RWPE2 (cell line): Measurements from ENCODE around the gene MCM9.

Source experiments
- ATAC-seq: fragments of 200-7000 bp; cut with Tn5 transposase; 3 replicates; pipeline ENCODE4 v1.9.1; 2021; ENCODE audit warnings: low read depth
- DNase-seq: peaks from one replicate; pipeline ENCODE4 v3.0.0-alpha.2; 2020; ENCODE audit warnings: low spot score
- H3K27ac ChIP-seq: fragments of 450-650 bp; 2 replicates; pipeline ENCODE4 v1.5.1; 2017; ENCODE audit warnings: mild to moderate bottlenecking; ENCODE audit not compliant: poor library complexity, severe bottlenecking
- H3K27me3 ChIP-seq: fragments of 250-450 bp; sonication (Bioruptor Pico); 2 replicates; pipeline ENCODE4 v1.5.1; 2021; ENCODE audit warnings: mild to moderate bottlenecking, moderate library complexity; ENCODE audit not compliant: insufficient read depth, poor library complexity, severe bottlenecking
- H3K36me3 ChIP-seq: fragments of 250-450 bp; sonication (Bioruptor Pico); 2 replicates; pipeline ENCODE4 v1.5.1; 2020; ENCODE audit warnings: low read depth, mild to moderate bottlenecking, moderate library complexity
- H3K4me1 ChIP-seq: fragments of 250-450 bp; sonication (Bioruptor Pico); 2 replicates; pipeline ENCODE4 v1.5.1; 2021; ENCODE audit warnings: mild to moderate bottlenecking, moderate library complexity; ENCODE audit not compliant: insufficient read depth, poor library complexity, severe bottlenecking
- H3K4me3 ChIP-seq: fragments of 250-450 bp; sonication (Bioruptor Pico); 2 replicates; pipeline ENCODE4 v1.5.1; 2021; ENCODE audit warnings: mild to moderate bottlenecking, moderate library complexity; ENCODE audit not compliant: severe bottlenecking
- H3K9me3 ChIP-seq: fragments of 250-450 bp; sonication (Bioruptor Pico); 2 replicates; pipeline ENCODE4 v1.5.1; 2021; ENCODE audit warnings: mild to moderate bottlenecking, moderate library complexity; ENCODE audit not compliant: severe bottlenecking
- CTCF ChIP-seq: fragments of 450-650 bp; IDR thresholded peaks from one replicate; pipeline ENCODE4 v1.5.1; 2017; ENCODE audit warnings: mild to moderate bottlenecking, moderate library complexity; ENCODE audit not compliant: poor library complexity, severe bottlenecking

MCM9 gene

GRCh38 chr6:118889163-118889562 is 45.8 kb downstream of the MCM9 start:
- Histone ChIP-seq H3K9me3 (no peaks in the 10 kb centered on the region), H3K4me3 (no peak overlapping the region), H3K27me3 (no peaks in the 10 kb centered on the region), H3K27ac (no peak overlapping the region), H3K4me1 (peaks cover 7% of the 10 kb centered on the region), H3K36me3 (no peaks in the 10 kb centered on the region)
- TF ChIP-seq CTCF = no peak
- DNase-seq = no peak
- no peak for ATAC-seq

GRCh38 chr6:118886641-118887040 is 48.3 kb downstream of the MCM9 start:
- Histone ChIP-seq H3K4me3 (no peak overlapping the region), H3K36me3 (no peaks in the 10 kb centered on the region), H3K27ac (no peak overlapping the region), H3K9me3 (no peaks in the 10 kb centered on the region), H3K4me1 (no peaks in the 10 kb centered on the region), H3K27me3 (no peaks in the 10 kb centered on the region)
- TF ChIP-seq CTCF = no peak
- ATAC-seq (no peak), DNase-seq (no peak)

GRCh38 chr6:118882314-118882905 is 52.5 kb downstream of the MCM9 start:
- H3K36me3 ChIP-seq = no peaks in the 10 kb centered on the region
- no peak overlapping the region for H3K27ac ChIP-seq

GRCh38 chr6:118881440-118882313 is 53.3 kb downstream of the MCM9 start:
- Histone ChIP-seq H3K4me1 (peaks cover 1% of the 10 kb centered on the region), H3K9me3 (no peaks in the 10 kb centered on the region), H3K27me3 (no peaks in the 10 kb centered on the region), H3K27ac (no peak overlapping the region), H3K4me3 (no peak overlapping the region), H3K36me3 (no peaks in the 10 kb centered on the region)
- TF ChIP-seq CTCF = no peak
- DNase-seq = no peak
- ATAC-seq = no peak

More at GRCh38 chr6:118882314-118882905, 52.5 kb downstream of the MCM9 start:
- no peaks in the 10 kb centered on the region for H3K27me3 ChIP-seq
- H3K9me3 ChIP-seq = no peaks in the 10 kb centered on the region
- ATAC-seq = no peak
- TF ChIP-seq CTCF = no peak
- no peak overlapping the region for H3K4me3 ChIP-seq
- no peak for DNase-seq
- no peaks in the 10 kb centered on the region for H3K4me1 ChIP-seq

- ATAC-seq (no peak), DNase-seq (no peak)
- peaks cover 10% of the 10 kb centered on the region for H3K4me1 ChIP-seq
- H3K27me3 ChIP-seq = no peaks in the 10 kb centered on the region
- no peaks in the 10 kb centered on the region for H3K9me3 ChIP-seq
- H3K27ac ChIP-seq = no peak overlapping the region
- H3K4me3 ChIP-seq = no peak overlapping the region
- no peaks in the 10 kb centered on the region; the same call in 1 of the 2 replicates for H3K36me3 ChIP-seq
- TF ChIP-seq CTCF = no peak
These were observed 57.2 kb downstream of the MCM9 start for GRCh38 chr6:118877806-118878205.
